GM18858 (cell line): ENCODE results near the gene PAK4.

Experiments used
- ATAC-seq: cut with Tn5 transposase; IDR thresholded peaks from one replicate; pipeline ENCODE4 v1.9.1; 2021; ENCODE audit not compliant: unreplicated experiment

Gene PAK4

GRCh38 chr19:39145180-39145953 is 19.8 kb downstream of the PAK4 start:
- ATAC-seq: no peak

- ATAC-seq: no peak
Observed at GRCh38 chr19:39146091-39146490, 20.5 kb downstream of the PAK4 start.

- no peak for ATAC-seq
Observed at GRCh38 chr19:39146686-39147450, 21.3 kb downstream of the PAK4 start.

- ATAC-seq: no peak
Observed at GRCh38 chr19:39147480-39147879, 21.9 kb downstream of the PAK4 start.

GRCh38 chr19:39148939-39149529 is 23.4 kb downstream of the PAK4 start:
- ATAC-seq: no peak

- ATAC-seq: no peak
Observed at GRCh38 chr19:39150235-39150634, 24.6 kb downstream of the PAK4 start.

- ATAC-seq: no peak
Observed at GRCh38 chr19:39150807-39151600, 25.4 kb downstream of the PAK4 start.

GRCh38 chr19:39152066-39152465 is 26.5 kb downstream of the PAK4 start:
- no peak for ATAC-seq

- no peak for ATAC-seq
Observed at GRCh38 chr19:39154100-39154628, 28.6 kb downstream of the PAK4 start.

- ATAC-seq: no peak
Observed at GRCh38 chr19:39154629-39155100, 29.1 kb downstream of the PAK4 start.

GRCh38 chr19:39155114-39155700 is 29.6 kb downstream of the PAK4 start:
- no peak for ATAC-seq

- ATAC-seq: no peak
Observed at GRCh38 chr19:39155741-39156140, 30.2 kb downstream of the PAK4 start.

GRCh38 chr19:39156326-39157230 is 31.0 kb downstream of the PAK4 start:
- ATAC-seq: no peak

- ATAC-seq: no peak
Observed at GRCh38 chr19:39157275-39157996, 31.9 kb downstream of the PAK4 start.

GRCh38 chr19:39157997-39158389 is 32.4 kb downstream of the PAK4 start:
- ATAC-seq: no peak

- no peak for ATAC-seq
Observed at GRCh38 chr19:39158646-39159260, 33.2 kb downstream of the PAK4 start.

GRCh38 chr19:39160523-39160861 is 34.9 kb downstream of the PAK4 start:
- ATAC-seq: no peak

GRCh38 chr19:39160889-39161672 is 35.5 kb downstream of the PAK4 start:
- no peak for ATAC-seq
